ENCODE results near the gene PSMD2. TPM values are rescaled to one million over a fixed set of nuclear protein-coding genes. Genes with fewer than 3 reads are reported as not detected.

The PSMD2 gene
- total RNA-seq, 1 experiment from 2014 or later, result 164 TPM

GRCh38 chr3:184354121-184354728 lies 55.2 kb downstream of the PSMD2 start:
- DNase-seq (ENCODE audit: extremely low read depth, low read depth), result no peak

GRCh38 chr3:184354754-184355153 lies 55.7 kb downstream of the PSMD2 start:
- DNase-seq (ENCODE audit: extremely low read depth, low read depth), result no peak

- no peak for DNase-seq (ENCODE audit: extremely low read depth, low read depth)
Measured at GRCh38 chr3:184355261-184356040, 56.4 kb downstream of the PSMD2 start.

- no peak for DNase-seq (ENCODE audit: extremely low read depth, low read depth)
Measured at GRCh38 chr3:184357248-184358123, 58.4 kb downstream of the PSMD2 start.

GRCh38 chr3:184358124-184358767 lies 59.2 kb downstream of the PSMD2 start:
- DNase-seq (ENCODE audit: extremely low read depth, low read depth), result no peak

Small RNA genes lying within 50 kb of the gene (small RNA-seq; reads per million reads assigned to genes)
- gene SNORD66, result 46.2 to 420 reads per million in 2 experiments

Other genes with a start within 250 kb of the PSMD2 start
- gene HTR3C, start 246.2 kb upstream of the PSMD2 start, total RNA-seq (2014; rRNA removed; shearing (Covaris generic)), result not detected in 2 replicates
- gene HTR3E, start 202.2 kb upstream of the PSMD2 start, total RNA-seq (2014; rRNA removed; shearing (Covaris generic)), result not detected in 2 replicates
- gene EIF2B5, start 163.9 kb upstream of the PSMD2 start, total RNA-seq (2014; rRNA removed; shearing (Covaris generic)), result 32.0 and 33.3 TPM in 2 replicates
- 16.1 and 19.4 TPM in 2 replicates for gene DVL3, start 143.9 kb upstream of the PSMD2 start, total RNA-seq (2014; rRNA removed; shearing (Covaris generic))
- gene AP2M1, start 124.4 kb upstream of the PSMD2 start, total RNA-seq (2014; rRNA removed; shearing (Covaris generic)), result 110 and 117 TPM in 2 replicates
- gene ABCF3, start 113.0 kb upstream of the PSMD2 start, total RNA-seq (2014; rRNA removed; shearing (Covaris generic)), result 21.1 and 25.4 TPM in 2 replicates
- gene VWA5B2, start 69.7 kb upstream of the PSMD2 start, total RNA-seq (2014; rRNA removed; shearing (Covaris generic)), result 0.35 TPM in 1 of 2 replicates, not detected in the other
- gene ALG3, start 50.3 kb upstream of the PSMD2 start, total RNA-seq (2014; rRNA removed; shearing (Covaris generic)), result 50.7 and 52.9 TPM in 2 replicates
- gene EEF1AKMT4, start 49.6 kb upstream of the PSMD2 start, total RNA-seq (2014; rRNA removed; shearing (Covaris generic)), result 15.1 and 15.8 TPM in 2 replicates
- gene CAMK2N2, start 37.7 kb upstream of the PSMD2 start, total RNA-seq (2014; rRNA removed; shearing (Covaris generic)), result 0.23 TPM in 1 of 2 replicates, not detected in the other
- not detected in 2 replicates for gene ECE2, start 23.2 kb upstream of the PSMD2 start, total RNA-seq (2014; rRNA removed; shearing (Covaris generic))
- gene EIF4G1, start 15.4 kb downstream of the PSMD2 start, total RNA-seq (2014; rRNA removed; shearing (Covaris generic)), result 160 and 178 TPM in 2 replicates
- 10.7 and 12.6 TPM in 2 replicates for gene FAM131A, start 38.4 kb downstream of the PSMD2 start, total RNA-seq (2014; rRNA removed; shearing (Covaris generic))
- 4.9 and 6.2 TPM in 2 replicates for gene CLCN2, start 62.4 kb downstream of the PSMD2 start, total RNA-seq (2014; rRNA removed; shearing (Covaris generic))
- gene POLR2H, start 62.5 kb downstream of the PSMD2 start, total RNA-seq (2014; rRNA removed; shearing (Covaris generic)), result 98.8 and 101 TPM in 2 replicates
- gene THPO, start 79.0 kb downstream of the PSMD2 start, total RNA-seq (2014; rRNA removed; shearing (Covaris generic)), result not detected in 2 replicates
- 0.07 TPM in 1 of 2 replicates, not detected in the other for gene CHRD, start 80.8 kb downstream of the PSMD2 start, total RNA-seq (2014; rRNA removed; shearing (Covaris generic))